Activated CD8-positive, alpha-beta memory T cell treated with anti-CD3 and anti-CD28 coated beads, Interleukin-2, amount 50 U/mL, for 48 hours (primary cell): ENCODE results near the gene TSNAXIP1.
"Not testable (repeated sequence)": the region's sequence is repeated elsewhere in the genome, so short reads cannot be mapped to it uniquely, and the experiment has no call there.

ENCODE experiments used
- DNase-seq: peaks from one replicate; pipeline ENCODE4 v3.0.0-alpha.2; 2020

The TSNAXIP1 gene

DNA sequence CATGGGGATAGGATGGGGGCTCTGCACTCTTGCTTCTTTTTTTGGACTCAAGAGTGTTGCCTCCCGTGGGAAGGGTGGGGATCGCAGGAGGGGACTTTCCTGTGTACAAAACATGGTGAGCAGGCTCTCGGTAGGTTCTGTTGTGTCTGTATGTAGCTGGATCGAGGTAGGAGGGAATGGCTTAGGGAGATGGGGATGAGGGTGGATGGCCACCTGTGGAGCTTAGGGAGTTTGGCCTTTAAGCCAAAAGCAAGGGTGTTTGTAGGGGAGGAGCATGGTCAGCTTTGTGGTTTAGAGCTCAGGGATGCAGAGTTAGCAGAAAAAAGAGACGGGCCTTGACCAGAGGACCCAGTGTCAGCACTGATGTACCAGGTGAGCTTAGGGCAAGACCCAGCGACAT, 55.2 kb downstream of the TSNAXIP1 start:
- DNase-seq = no peak

DNA sequence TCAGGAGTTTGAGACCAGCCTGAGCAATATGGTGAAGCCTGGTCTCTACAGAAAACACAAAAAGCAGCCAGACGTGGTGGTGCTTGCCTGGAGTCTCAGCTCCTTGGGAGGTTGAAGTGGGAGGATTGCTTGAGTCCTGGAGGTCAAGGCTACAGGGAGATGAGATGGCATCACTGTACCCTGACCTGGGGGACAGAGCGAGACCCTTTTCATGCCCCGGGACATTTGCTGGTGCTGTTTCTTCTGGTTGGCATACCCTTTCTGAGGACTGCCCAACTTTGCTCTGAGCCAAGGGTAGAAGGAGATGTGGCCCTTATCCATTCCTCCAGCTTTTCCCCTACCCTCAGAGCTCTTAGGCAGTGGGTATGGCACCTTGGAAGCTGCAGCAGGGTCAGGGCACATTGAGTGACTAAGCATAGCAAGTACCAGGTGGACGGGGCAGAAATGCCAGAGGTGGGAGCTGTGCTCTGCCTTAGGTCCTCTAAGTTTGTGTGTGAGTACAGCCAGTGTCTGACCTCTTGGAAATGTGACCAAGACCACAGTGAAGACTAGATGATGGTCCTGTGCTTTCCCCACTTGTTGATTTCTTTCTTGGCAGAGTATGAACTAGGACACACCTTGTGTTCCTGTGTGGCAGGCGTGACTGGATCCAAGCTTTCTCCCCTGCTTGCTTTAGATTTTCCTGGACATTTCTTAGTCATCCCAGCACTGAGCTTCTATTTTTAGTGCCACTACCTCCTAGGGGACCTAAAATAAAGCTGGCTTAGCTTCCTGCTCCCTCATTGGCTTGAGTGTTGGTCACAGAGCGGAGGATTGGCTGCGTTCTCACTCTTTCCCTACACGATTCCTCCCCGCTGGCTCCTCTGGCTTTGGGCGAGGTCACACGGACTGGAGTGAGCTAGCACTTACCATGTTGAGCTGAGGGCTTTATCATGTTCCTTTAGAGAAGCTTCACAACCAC, 56.2 kb downstream of the TSNAXIP1 start:
- DNase-seq = no peak

DNA sequence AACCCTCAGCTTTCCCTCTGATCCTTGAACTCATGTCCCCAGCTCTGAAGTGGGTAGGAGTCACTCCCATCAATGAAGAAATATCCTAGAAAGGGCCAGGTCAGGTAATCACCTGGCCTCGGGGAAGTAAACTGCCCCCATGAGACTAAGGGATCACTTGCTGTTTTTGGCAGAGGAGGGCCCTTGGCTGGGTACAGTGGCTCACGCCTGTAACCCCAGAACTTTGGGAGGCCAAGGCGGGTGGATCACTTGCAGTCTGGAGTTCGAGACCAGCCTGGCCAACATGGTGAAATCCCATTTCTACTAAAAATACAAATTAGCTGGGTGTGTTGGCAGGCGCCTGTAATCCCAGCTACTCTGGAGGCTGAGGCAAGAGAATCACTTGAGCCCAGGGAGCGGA, 57.4 kb downstream of the TSNAXIP1 start:
- not testable (repeated sequence) for DNase-seq

DNA sequence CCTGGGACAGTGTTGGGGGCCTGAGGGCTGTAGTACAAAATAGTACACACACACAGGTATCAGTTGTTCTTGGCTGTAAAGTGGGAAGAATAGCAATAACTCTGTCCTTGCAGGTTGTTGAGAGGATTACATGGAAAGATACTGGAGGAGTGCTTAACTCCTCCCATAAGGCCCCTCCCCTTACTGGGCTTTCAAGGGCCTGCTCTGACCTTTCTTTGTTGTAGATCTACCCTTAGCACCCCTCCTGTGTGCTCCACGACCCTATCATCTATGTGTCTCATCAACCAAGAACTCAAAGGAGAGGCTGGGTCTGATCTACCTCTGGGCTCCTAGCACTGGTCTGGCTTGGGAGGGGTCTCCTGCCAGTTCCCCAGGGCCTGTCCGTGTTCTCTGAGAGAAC, 57.9 kb downstream of the TSNAXIP1 start:
- DNase-seq = no peak

DNA sequence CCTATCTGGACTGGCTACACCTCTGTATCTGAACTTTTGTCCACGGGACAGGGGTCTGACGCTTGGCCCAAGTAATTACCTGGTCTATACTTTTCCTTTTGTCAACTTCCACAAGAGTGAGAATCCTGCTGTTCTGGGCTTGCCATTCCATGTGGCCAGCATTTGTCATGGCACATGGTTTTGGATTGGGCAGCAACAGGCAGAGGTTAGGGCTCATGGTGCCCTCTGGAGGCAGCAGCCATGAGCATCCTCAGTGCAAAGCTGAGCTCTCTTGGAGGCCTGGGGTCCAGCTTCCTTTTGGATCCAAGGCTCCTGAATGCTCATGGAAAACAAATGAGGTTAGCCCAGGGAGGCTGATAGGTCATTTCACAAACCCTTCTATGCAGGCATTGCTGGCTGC, 58.6 kb downstream of the TSNAXIP1 start:
- DNase-seq = no peak

DNA sequence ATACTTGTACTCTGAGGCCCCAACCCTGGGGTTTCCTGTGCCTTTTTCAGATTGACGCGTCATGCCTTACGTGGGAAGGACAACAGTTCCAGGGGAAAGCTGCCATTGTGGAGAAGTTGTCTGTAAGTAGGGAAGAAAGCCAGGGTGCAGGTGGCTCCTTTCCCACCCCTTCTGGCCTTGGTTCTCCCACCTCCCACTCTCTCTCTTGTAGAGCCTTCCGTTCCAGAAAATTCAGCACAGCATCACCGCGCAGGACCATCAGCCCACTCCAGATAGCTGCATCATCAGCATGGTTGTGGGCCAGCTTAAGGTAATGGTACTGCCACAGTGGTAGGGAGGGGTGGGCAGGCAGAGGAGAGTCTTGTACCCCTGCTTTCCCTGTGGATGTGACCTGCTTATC, 61.6 kb downstream of the TSNAXIP1 start:
- no peak for DNase-seq

DNA sequence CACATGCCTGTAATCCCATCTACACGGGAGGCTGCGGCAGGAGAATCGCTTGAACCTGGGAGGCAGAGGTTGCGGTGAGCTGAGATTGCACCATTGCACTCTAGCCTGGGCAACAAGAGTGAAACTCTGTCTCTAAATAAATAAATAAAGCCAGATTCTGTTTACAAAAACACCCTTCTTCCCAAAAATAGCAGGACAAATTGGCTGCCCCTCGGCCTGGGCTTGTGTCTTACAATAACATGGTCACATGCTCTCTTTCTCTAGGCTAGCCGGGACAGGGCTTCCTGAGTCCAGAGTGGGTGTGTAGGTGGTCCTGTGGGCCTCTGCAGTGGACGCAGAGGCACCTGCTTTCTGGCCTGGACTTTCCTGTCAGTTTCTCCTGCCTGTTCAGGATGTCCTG, 63.0 kb downstream of the TSNAXIP1 start:
- no peak for DNase-seq

DNA sequence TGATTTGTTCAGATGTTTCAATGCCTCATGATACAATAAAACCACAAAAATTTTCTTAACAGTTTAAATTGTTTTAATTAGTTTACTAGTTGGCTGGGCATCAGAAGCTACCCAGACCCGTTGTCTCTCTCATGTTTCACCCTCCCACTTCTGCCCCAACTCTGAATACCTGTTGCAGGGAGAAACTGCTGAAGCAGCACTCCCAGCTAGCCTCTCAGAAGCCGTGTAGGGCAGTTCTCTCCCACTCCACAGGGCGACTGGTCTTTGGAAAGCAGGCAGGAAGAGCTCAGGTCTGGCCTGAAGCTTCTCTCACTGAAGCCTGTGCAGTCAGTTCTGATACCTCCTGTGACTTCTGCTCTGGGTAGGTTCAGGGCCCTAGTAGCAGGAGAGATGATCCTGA, 64.6 kb downstream of the TSNAXIP1 start:
- no peak for DNase-seq

DNA sequence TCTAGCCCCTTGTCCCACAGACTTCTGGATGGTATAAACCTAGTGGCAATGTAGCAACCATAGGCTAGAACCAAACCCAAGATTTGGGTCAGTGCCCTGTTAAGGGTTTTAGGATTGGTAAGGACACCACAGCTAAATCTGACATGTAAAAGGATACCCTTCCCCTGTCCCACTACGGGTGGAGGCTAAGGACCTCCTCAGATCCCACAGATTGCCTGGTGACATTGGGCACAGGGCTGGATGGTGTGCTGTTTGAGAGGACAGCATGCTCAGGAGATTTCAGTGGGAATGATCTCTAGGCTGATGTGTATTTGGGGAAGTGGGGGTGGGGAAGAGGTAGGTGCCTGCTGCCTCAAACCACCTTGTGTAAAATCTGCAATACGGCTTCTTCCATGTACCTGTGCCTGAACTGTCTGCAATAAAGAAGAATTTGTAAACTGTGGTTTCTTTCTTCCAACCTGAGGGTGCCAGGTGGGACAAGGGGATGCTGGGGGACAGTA, 65.5 kb downstream of the TSNAXIP1 start:
- DNase-seq = no peak

DNA sequence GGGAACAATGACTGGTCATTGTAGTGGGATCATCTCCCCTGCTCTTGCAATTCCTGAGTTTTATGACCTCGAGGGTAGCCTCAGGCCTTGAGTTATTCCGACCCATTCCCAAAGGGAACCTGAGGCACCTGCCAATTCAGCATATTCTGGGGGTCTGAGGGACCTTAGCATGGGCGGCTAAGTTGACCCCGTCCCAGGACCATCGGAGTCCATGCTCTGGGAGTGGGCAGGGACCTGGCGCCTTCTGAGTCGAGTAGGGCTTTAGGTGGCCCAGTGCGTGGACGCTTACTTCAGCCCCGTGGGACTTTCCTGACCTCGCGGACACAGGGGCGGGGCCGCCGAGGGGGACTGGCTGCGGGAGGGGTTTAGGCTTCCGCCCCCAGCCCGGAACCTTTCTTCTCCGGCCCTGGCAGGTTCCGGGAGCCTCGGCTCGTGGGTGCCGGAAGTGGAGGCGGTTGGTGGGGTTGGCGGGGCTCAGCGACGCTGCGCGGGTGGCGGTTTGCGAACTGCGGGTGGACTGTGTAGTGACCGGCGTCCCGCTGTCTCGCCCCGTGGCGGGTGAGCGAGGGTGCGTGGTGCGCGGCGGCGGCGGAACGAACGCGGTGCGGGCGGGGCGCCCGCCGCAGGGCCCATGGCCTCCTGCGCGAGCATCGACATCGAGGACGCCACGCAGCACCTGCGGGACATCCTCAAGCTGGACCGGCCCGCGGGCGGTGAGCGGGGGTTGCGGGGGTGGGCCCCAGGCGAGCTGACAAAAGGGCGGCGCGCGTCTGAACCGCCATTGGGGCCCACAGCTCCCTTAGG, 66.1 kb downstream of the TSNAXIP1 start, which contains the start of gene EDC4:
Gene EDC4 (plus strand): TSS at position 422 of the 804 bp plus-strand sequence. CDS start 210 bp downstream, at position 632.
- peak; percentile 97 for DNase-seq

DNA sequence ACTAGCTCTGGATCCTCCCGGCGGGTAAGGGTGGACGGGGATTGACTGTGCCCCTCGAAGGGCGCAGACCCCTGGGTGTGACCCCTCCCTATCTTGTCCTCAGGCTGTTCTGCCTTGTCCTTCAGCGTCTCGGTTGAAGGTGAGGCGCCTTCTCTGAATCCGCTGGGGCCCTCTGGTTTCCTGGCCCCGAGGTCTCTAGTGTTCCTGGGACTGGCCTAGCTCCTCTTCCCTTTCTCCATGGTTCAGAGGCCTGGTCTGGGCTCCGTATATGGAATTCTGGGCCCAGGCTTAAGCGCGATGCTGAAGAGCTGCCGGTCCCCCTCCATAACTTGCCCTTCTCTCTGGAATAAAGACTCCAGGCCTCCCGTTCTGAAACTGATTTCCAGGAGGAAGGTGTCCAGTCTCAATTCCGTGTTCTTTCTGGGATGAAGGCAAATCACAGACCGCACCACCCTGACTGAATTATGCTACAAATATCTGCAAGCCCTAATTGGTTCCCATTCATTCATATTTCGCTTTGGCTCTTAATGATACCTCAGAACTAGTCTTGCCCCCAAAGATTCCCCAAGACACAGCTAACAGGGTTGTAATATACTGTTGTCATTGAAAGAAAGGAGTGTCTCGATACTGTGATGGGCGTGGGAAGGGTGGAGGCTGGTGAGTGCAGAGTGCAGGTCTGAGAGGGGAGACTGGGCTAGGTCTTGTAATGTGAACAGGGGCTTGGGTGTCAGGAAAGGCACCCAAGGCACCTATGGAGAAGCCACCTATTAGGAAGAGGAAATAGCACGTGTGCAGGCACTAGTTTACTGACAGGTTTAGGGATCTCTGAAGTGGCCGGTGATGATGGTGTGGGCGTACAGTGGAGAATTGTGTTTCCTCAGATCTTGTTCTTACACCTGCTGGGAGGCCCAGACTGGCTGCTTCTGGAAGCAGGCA, 67.0 kb downstream of the TSNAXIP1 start:
- no peak for DNase-seq

DNA sequence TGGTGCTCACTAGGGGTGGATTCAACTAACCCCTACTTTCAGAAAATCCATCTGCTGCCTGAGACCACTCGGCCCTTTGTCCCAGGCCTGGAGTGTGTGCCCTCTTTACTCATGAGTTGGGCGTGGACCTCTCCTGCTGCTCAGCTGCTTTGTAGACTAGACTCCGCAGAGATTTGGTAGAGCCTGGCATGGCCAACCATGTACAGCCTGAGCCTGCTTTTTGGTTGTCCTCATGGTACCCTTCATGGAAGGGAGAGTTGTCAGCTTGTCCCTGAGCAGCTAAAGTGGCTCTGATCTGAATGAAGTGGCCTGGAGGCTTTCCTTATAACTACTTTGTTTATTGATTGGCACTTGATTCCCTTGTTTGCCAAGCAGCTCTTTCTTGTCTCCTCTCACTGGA, 67.7 kb downstream of the TSNAXIP1 start:
- no peak for DNase-seq

DNA sequence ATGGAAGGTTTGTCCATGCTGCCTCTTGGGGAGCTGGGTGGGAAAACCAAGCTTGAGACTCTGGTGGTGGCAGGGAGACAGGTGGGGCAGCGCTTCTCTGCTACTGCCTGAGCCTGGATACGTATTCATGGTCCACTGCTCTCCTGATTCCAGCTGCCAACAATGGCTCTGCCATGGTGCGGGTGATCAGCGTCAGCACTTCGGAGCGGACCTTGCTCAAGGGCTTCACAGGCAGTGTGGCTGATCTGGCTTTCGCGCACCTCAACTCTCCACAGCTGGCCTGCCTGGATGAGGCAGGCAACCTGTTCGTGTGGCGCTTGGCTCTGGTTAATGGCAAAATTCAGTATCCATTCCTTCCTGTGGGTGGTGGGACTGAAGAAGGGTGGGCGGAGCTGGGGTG, 70.4 kb downstream of the TSNAXIP1 start:
- no peak for DNase-seq
